ENCODE results near the gene TMEM52. TPM values are rescaled to one million over a fixed set of nuclear protein-coding genes. Genes with fewer than 3 reads are reported as not detected.

Gene TMEM52
- total and polyA plus RNA-seq, 2 of the 13 experiments (the other 11 are each of a cell fraction or from before 2014, with no cell fraction given), result 13.2 to 18.7 TPM

DNA sequence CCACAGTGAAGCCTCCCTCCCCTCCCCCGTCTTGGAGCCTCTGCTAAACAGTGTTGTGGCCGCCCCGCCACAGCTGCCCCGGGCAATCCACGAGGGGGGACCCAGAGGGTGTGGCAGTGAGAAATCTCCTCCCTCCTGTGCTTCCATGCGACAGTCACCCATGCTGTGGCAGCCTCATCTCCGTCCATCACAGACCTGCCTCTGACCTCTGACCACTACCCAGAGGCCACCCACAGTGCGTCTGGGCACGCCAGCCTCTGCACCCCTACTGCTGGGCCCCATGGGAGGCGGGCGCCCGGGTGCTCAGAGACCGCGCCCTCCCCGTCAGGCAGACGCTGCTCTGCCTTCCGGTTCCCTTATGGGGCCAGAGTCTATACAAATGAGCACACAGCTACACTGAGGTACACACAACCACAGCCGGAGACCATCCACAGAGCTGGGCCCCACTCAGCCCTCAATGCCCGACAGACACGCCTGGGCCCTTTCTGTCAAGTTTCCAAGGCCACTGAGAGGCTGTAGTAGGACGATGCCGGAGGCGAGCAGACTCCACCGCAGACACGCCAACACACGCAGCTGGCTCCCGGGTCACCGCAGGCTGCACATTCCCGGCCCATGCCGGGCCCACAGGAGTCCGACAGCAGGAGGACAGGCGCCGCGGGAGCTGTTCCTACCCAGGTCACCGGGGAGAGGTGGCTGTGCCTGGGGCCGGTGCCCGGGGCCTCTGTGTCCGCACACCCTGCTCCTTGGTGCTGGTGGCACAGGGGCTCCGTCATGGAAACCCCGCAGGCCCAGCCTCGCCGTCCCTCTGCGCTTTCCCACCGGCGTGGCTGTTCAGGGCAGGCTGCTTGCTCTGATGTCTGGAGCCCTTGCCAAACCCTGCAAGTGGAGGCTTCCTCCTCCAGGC is 23.9 kb upstream of the TMEM52 start (continued):
- TF ChIP-seq, protein P1, sequence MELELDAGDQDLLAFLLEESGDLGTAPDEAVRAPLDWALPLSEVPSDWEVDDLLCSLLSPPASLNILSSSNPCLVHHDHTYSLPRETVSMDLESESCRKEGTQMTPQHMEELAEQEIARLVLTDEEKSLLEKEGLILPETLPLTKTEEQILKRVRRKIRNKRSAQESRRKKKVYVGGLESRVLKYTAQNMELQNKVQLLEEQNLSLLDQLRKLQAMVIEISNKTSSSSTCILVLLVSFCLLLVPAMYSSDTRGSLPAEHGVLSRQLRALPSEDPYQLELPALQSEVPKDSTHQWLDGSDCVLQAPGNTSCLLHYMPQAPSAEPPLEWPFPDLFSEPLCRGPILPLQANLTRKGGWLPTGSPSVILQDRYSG (CRISPR knock-in tag; IDR thresholded peaks at IDR 0.05), result no peak
- TF ChIP-seq ZNF24 (IDR thresholded peaks at IDR 0.05) (no peak), STAG1 (CRISPR knock-in tag; IDR thresholded peaks at IDR 0.05) (peak; percentile 26; the same call in 1 of the 2 replicates), CEBPB (IDR thresholded peaks at IDR 0.05; ENCODE audit: borderline replicate concordance, low read depth, low read length) (no peak), ISL2 (CRISPR knock-in tag; IDR thresholded peaks at IDR 0.05) (0 out of 2 replicates have a peak, but pooled peaks have one; percentile 70), SETDB1 (CRISPR knock-in tag; IDR thresholded peaks at IDR 0.05; ENCODE audit: borderline replicate concordance) (no peak), CREM (IDR thresholded peaks at IDR 0.05) (peak; percentile 57), CREM (CRISPR knock-in tag; IDR thresholded peaks at IDR 0.05) (no peak), SP2 (CRISPR knock-in tag; IDR thresholded peaks at IDR 0.05) (no peak), ZNF782 (CRISPR knock-in tag; IDR thresholded peaks at IDR 0.05; ENCODE audit: borderline replicate concordance) (0 out of 2 replicates have a peak, but pooled peaks have one; percentile 39), ISX (CRISPR knock-in tag; conservative IDR thresholded peaks at IDR 0.05) (no peak; the same call in 1 of the 2 replicates), ZNF121 (CRISPR knock-in tag; IDR thresholded peaks at IDR 0.05) (0 out of 2 replicates have a peak, but pooled peaks have one; percentile 45), KDM3A (CRISPR knock-in tag; IDR thresholded peaks at IDR 0.05; ENCODE audit: low read depth) (no peak; the same call in 1 of the 2 replicates), ASH2L (IDR thresholded peaks at IDR 0.05; ENCODE audit: insufficient read length, low read depth, low read length) (no peak), ETV5 (CRISPR knock-in tag; IDR thresholded peaks at IDR 0.05; ENCODE audit: borderline replicate concordance) (peak; percentile 95), ZNF253 (CRISPR knock-in tag; IDR thresholded peaks at IDR 0.05; ENCODE audit: borderline replicate concordance) (no peak; the same call in 1 of the 2 replicates)
- TF ChIP-seq, protein P2, sequence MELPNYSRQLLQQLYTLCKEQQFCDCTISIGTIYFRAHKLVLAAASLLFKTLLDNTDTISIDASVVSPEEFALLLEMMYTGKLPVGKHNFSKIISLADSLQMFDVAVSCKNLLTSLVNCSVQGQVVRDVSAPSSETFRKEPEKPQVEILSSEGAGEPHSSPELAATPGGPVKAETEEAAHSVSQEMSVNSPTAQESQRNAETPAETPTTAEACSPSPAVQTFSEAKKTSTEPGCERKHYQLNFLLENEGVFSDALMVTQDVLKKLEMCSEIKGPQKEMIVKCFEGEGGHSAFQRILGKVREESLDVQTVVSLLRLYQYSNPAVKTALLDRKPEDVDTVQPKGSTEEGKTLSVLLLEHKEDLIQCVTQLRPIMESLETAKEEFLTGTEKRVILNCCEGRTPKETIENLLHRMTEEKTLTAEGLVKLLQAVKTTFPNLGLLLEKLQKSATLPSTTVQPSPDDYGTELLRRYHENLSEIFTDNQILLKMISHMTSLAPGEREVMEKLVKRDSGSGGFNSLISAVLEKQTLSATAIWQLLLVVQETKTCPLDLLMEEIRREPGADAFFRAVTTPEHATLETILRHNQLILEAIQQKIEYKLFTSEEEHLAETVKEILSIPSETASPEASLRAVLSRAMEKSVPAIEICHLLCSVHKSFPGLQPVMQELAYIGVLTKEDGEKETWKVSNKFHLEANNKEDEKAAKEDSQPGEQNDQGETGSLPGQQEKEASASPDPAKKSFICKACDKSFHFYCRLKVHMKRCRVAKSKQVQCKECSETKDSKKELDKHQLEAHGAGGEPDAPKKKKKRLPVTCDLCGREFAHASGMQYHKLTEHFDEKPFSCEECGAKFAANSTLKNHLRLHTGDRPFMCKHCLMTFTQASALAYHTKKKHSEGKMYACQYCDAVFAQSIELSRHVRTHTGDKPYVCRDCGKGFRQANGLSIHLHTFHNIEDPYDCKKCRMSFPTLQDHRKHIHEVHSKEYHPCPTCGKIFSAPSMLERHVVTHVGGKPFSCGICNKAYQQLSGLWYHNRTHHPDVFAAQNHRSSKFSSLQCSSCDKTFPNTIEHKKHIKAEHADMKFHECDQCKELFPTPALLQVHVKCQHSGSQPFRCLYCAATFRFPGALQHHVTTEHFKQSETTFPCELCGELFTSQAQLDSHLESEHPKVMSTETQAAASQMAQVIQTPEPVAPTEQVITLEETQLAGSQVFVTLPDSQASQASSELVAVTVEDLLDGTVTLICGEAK (IDR thresholded peaks at IDR 0.05), result no peak
- TF ChIP-seq, protein P2 (CRISPR knock-in tag; IDR thresholded peaks at IDR 0.05), result peak; percentile 28; the same call in 1 of the 2 replicates
- TF ChIP-seq, protein P3, sequence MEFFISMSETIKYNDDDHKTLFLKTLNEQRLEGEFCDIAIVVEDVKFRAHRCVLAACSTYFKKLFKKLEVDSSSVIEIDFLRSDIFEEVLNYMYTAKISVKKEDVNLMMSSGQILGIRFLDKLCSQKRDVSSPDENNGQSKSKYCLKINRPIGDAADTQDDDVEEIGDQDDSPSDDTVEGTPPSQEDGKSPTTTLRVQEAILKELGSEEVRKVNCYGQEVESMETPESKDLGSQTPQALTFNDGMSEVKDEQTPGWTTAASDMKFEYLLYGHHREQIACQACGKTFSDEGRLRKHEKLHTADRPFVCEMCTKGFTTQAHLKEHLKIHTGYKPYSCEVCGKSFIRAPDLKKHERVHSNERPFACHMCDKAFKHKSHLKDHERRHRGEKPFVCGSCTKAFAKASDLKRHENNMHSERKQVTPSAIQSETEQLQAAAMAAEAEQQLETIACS (CRISPR knock-in tag; IDR thresholded peaks at IDR 0.05), result no peak; the same call in 1 of the 2 replicates
